Testis (tissue), 3 donors: ENCODE results near the gene TSHZ1. TPM values are rescaled to one million over a fixed set of nuclear protein-coding genes. Genes with fewer than 3 reads are reported as not detected.

Experiments
- DNase-seq: peaks from one replicate; pipeline ENCODE4 v3.0.0-alpha.2; 2019
- H3K27ac ChIP-seq, 2 donors: fragments of 200-600 bp; sonication (generic); one replicate each; pipeline ENCODE4 v1.5.1; 2019
- H3K27me3 ChIP-seq: fragments of 200-600 bp; sonication (generic); one replicate; pipeline ENCODE4 v1.5.1; 2019
- H3K36me3 ChIP-seq: fragments of 200-600 bp; sonication (generic); one replicate; pipeline ENCODE4 v1.5.1; 2017; ENCODE audit warnings: low read depth; ENCODE audit errors: missing control alignments
- H3K4me1 ChIP-seq: fragments of 200-600 bp; sonication (generic); one replicate; pipeline ENCODE4 v1.5.1; 2019
- H3K4me3 ChIP-seq, 2 donors: fragments of 200-600 bp; sonication (generic); one replicate each; pipeline ENCODE4 v1.5.1; 2017 to 2019
- H3K9me3 ChIP-seq: fragments of 200-600 bp; sonication (generic); one replicate; pipeline ENCODE4 v1.5.1; 2017
- CTCF ChIP-seq, 3 experiments: fragments of 450-650 bp in 2 of 3; fragments of 200-600 bp in 1 of 3; sonication (generic) in 1 of 3; IDR thresholded peaks; one replicate each; pipeline ENCODE4 v1.5.1; 2016 to 2019; ENCODE audit warnings: antibody characterized with exemption in 3 of 3, mild to moderate bottlenecking in 2 of 3, moderate library complexity in 1 of 3
- POLR2A ChIP-seq: fragments of 450-650 bp; IDR thresholded peaks from one replicate; pipeline ENCODE4 v1.6.1; 2017; ENCODE audit warnings: antibody characterized with exemption, mild to moderate bottlenecking, moderate library complexity
- WGBS, 2 donors: methylation state at CpG; one replicate each; pipeline ENCODE4 v1.1.5; 2018; 5-methylcytosine and 5-hydroxymethylcytosine counted together
- intact Hi-C: fragments of 100-400 bp; cut with DNase I; formaldehyde crosslinking; loops from one replicate; pipeline ENCODE4 v1.15.1; 2023; ENCODE audit warnings: low total_unique reads
- polyA plus RNA-seq: library from polyadenylated mRNA; stranded (reverse); fragments of 350-450 nt; fragmentation: Illumina TruSeq; extraction: RNeasy Lipid Tissue Mini Kit (QIAGEN cat#74804); gene quantifications from one replicate; pipeline ENCODE4 v1.2.3, GENCODE V29; 2014; ENCODE audit warnings: low read depth, low replicate concordance; ENCODE audit not compliant: insufficient read depth
- total RNA-seq, 2 donors: library from RNA; depleted of rRNA; stranded (reverse); fragments of >200 nt; gene quantifications; one replicate each; pipeline ENCODE4 v1.2.3, GENCODE V29; 2016

Gene TSHZ1
- total and polyA plus RNA-seq, 3 donors from 2014 or later, result 12.8 to 36.2 (median 18.4) TPM

DNA sequence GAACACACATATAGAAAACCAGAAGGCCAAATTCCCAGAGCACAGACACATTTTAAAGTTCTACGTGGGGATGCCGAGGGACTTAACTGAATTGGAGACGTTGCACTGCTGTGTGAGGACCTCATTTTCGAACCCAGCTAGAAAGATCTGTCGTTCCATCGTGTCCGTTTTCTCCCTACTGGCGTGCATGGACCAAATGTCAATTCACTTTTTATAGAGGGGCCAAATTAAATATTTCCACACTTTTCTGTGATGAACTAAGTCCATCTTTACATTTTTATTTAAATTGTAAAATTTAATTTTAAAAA, 692 bp upstream of the TSHZ1 start:
- Histone ChIP-seq H3K4me1 (peaks cover 18% of the 10 kb centered on the region), H3K9me3 (no peaks in the 10 kb centered on the region), H3K27ac (peak overlapping the region; percentile 93 to 97), H3K27me3 (no peaks in the 10 kb centered on the region), H3K4me3 (peak overlapping the region; percentile 88 to 93), H3K36me3 (no peaks in the 10 kb centered on the region)
- TF ChIP-seq CTCF (IDR thresholded peaks at IDR 0.05) (no peak), POLR2A (no peak)
- intact Hi-C loops, result loop anchor here (10.0 kb wide), 2 partner anchors 45 to 275 kb away; no protein-coding TSS in a partner anchor
- WGBS, 2 donors, result 0% methylated on average over 8 of the region's 8 CpGs
- DNase-seq, result no peak

DNA sequence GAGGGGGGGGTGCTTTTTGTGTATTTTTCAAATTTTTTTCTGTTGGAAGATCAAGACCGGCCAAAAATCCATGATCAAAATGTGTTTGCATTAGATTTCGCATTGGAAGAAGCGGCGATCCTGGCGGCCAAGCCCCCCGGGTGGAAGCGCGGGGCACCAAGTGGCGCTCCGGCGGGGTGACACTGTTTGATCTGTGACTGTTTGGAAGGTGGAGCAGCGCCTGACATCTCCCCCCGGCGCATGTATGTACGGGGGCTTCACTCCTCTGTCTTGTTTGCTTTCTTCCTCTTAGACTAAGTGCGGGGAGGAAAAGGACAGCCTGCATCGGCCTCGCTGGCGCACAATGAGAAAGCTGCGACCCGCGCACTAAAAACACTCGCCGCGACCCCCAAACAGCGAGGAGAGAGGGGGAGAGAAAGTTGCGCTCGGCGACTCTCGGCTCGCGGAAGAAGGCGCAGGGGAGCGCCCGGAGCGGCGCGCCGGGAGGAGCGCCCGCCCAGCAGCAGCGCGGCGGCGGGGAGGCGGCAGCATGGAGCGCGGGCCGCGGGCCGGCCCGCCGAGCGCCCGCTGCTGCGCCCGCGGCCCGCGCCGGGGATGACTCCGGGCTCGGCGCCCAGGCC, 515 bp downstream of the TSHZ1 start:
- H3K27me3 ChIP-seq, result no peaks in the 10 kb centered on the region
- H3K4me1 ChIP-seq, result peaks cover 18% of the 10 kb centered on the region
- no peaks in the 10 kb centered on the region for H3K36me3 ChIP-seq
- DNase-seq, result no peak
- WGBS, 2 donors, result 0% methylated on average over 6 to 51 of the region's 64 CpGs
- no peaks in the 10 kb centered on the region for H3K9me3 ChIP-seq
- TF ChIP-seq CTCF (IDR thresholded peaks at IDR 0.05), result no peak
- TF ChIP-seq POLR2A, result no peak
- intact Hi-C loops, result no loop called here
- H3K4me3 ChIP-seq, result peak overlapping the region; percentile 88 to 93
- H3K27ac ChIP-seq, result peak overlapping the region; percentile 93 to 97

GRCh38 chr18:75211626-75211952, 992 bp downstream of the TSHZ1 start:
- peak overlapping the region; percentile 70 to 73 for H3K4me3 ChIP-seq
- no peak for DNase-seq
- H3K36me3 ChIP-seq, result no peaks in the 10 kb centered on the region
- no peaks in the 10 kb centered on the region for H3K9me3 ChIP-seq
- H3K4me1 ChIP-seq, result peaks cover 18% of the 10 kb centered on the region
- H3K27me3 ChIP-seq, result no peaks in the 10 kb centered on the region
- no peak for TF ChIP-seq POLR2A
- TF ChIP-seq CTCF (IDR thresholded peaks at IDR 0.05), result no peak
- intact Hi-C loops, result no loop called here
- WGBS, 2 donors, result 0% methylated on average over 8 of the region's 66 CpGs; no CpG with 5 or more reads in 1 of the 2 donors
- H3K27ac ChIP-seq, result peak overlapping the region; percentile 89

GRCh38 chr18:75211953-75212750, 1.6 kb downstream of the TSHZ1 start:
- intact Hi-C loops, result no loop called here
- H3K9me3 ChIP-seq, result no peaks in the 10 kb centered on the region
- no peaks in the 10 kb centered on the region for H3K36me3 ChIP-seq
- peaks cover 18% of the 10 kb centered on the region for H3K4me1 ChIP-seq
- WGBS, 2 donors, result 0 to 1% methylated on average over 24 to 36 of the region's 38 CpGs
- peak; percentile 77 for DNase-seq
- TF ChIP-seq CTCF (IDR thresholded peaks at IDR 0.05), result no peak
- no peak for TF ChIP-seq POLR2A
- peak overlapping the region; percentile 89 for H3K27ac ChIP-seq
- no peaks in the 10 kb centered on the region for H3K27me3 ChIP-seq
- H3K4me3 ChIP-seq, result peak overlapping the region; percentile 70 to 73
